T1000 (cell line): ENCODE results near the gene PCLAF.
"Not testable (repeated sequence)": the region's sequence is repeated elsewhere in the genome, so short reads cannot be mapped to it uniquely, and the experiment has no call there.

Experiments
- DNase-seq: peaks from one replicate; lab custom pipeline; 2025; ENCODE audit warnings: mixed read lengths; lab: John Stamatoyannopoulos, UW

The PCLAF gene, protein sequence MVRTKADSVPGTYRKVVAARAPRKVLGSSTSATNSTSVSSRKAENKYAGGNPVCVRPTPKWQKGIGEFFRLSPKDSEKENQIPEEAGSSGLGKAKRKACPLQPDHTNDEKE

DNA sequence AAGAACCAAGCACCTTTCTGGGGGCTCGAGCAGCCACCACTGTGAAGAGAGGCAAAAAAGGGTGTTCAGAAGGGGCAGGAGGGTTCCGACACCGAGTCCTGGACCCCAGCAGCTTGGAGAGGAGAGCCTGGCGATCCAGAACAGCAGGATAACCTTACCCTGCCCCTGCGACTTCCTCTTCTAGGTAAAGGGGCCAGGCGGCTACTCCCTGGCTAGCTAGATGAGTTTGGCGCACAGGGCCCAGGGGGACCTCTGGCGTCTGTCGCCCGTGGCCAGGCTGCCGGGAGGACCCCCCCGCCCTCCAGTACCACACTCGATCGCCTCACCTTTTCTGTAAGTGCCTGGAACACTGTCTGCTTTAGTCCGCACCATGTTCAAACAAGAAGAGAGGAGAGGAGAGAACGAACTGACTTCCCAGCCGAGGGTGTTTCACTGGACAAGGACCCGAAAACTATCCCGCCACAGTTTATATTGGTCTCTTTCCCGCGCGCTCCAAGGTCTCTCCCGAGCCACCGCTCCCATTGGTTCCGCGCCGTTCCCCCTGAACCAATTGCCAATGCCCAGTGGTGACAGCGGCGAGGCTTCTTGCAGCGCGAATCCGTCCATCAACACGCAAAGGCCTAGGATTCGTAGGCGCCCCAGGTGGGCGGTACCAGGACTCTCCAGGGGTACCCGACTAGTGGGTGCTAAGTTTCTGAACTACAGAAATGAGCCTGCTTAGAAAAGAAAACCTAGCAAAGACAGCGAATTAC lies at the start of gene PCLAF:
Gene PCLAF, minus strand, starts transcription at position 442 of the 752 bp plus-strand sequence. Its CDS starts 70 bp downstream, at position 372.
- DNase-seq, result peak; percentile 79

DNA sequence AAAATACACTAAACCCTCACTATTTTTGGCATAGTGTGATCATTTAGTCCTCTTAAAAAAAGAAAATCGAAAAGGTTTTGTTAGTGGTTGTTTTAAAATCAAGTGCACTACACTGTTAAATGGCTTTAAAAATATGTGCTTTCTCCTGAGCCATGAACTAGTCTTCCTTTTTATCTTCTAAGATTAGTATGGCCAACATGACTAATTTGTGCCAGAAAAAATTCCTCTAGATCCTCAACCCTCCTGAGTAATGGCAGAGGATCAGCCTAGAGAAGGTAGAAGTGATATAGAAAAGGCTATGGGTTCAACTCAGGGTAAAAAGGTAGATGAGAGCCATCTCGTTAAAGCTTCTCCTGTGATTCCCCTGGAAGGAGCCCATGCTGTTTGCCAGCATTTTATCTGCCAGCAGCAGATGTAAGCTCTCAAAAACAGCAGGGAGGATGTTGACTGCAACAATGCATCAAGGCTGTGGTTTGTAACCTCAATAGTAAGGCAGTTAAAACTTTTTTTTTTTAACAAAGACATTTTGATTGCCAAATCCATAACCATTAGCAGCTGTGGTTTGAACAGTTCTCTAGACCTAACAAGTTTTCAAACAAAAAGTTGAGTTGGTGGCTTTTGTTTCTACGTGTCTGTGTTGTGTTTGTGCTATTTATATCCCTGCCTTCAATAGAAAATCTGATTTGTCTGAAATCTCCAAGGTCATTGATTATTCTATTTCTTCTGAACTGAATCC lies 48.9 kb upstream of the PCLAF start:
- no peak for DNase-seq

DNA sequence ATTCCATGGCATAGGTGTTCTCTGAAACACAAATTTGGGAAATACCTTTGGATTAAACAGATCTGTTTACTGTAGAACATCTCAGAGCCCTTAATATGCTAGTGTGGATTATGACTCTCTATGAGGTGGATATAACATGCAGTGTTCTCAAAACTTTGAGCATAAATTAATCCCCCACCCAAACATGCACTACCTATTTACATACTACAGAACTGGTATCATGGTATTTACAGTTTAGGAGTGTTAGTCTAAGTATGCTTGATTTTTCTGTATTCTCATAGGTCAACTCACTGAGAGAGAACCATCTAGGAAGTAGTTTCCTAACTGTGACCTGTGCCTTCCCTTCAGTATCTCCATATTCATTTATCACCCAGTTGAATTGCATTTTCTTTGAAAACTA lies 48.2 kb upstream of the PCLAF start:
- DNase-seq, result no peak

DNA sequence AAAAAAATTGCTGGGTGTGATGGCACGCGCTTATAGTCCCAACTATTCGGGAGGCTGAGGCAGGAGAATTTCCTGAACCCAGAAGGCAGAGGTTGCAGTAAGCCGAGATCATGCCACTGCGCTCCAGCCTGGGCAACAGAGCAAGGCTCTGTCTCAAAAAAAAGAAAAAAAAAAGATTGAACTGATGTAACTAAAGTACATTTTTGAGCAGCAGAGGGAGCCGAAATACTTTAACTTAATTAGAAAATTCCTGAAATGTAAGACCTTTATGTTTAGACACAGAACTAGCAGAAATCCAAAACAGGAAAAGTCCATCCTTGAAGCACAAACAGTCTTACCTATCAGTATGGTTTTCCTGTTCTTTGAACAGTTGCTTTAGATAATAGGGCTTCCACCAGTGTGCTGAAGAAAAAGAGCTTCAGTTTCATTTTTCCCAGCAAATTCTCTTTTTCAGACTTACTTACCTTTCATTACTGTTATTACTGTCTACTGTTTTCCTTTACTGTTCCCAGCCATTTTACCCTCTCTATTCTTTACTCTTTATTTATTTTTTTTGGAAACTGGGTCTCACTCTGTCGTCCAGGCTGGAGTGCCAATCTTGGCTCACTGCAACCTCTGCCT lies 45.7 kb upstream of the PCLAF start:
- no peak for DNase-seq

DNA sequence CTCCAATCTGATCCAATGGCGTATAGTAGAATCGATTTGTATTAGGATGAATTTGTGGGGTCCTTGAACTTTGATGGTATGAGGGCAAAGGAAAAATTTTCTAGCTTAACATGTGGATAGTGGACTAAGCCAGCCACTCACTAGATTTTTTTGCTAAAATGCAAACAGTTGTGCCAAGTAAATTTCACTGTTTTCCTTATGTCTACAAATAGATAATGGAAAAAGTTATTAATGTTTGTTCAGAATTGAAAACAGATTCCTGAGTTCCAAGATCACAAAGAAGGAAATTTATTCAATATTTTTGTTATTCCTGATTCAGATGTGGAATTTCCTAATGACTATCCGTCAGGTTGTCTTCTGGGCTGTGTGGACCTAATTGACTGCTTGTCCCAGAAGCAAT lies 44.0 kb upstream of the PCLAF start:
- no peak for DNase-seq

DNA sequence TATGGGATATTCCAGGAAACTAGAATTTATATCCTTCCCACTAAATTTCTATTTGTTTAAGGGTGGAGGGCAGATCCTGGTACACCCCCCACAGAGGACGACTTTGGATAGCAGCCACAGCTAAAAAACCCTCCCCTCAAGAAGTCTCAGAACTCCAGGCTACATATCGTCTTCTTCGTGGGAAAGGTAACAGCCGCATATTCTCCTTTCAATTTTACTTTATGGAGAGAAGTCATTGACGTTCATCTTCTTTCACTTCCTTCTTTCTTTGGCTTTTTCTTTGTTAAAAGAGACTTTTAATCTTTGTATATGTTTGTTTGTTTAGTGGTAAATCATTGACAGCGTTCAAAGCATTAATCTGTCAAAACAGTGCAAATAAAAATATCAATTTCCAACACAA lies 42.7 kb upstream of the PCLAF start:
- no peak for DNase-seq

DNA sequence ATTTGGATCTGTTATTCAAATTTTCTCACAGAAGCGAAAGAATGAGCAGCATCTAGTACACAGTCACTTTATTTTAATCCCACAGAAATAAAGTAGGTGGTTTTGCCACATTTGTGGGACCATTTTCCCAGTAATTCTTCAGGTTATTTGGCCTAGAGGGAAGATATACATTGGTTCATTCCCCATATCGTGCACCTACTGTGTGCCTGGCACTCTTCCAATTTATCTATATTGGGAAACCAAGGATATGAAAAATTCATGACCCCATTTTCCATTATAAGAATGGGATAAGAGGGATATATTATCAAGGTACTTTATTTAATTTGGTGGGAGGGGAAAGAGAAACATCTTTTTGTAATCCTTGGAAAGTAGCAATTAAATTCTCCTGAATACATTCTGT lies 41.5 kb upstream of the PCLAF start:
- DNase-seq, result no peak

DNA sequence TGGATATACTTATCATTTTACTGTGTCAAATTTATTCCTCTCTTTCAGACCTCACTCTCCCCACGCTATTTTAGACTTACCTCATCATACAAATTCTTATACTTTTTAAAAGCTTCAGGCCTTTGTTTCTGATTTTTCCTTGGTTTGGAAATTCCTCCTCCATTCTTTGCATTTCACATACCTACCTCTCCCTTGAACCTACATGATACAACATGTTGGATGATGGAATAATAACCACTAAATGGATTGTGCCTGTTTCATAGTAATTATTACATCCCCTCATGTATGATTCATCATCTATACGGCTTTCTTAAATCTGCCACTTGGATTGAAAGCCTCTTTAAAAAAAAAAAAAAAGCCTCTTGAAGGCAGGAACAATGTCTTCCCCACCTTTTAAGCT lies 31.0 kb upstream of the PCLAF start:
- DNase-seq, result no peak

DNA sequence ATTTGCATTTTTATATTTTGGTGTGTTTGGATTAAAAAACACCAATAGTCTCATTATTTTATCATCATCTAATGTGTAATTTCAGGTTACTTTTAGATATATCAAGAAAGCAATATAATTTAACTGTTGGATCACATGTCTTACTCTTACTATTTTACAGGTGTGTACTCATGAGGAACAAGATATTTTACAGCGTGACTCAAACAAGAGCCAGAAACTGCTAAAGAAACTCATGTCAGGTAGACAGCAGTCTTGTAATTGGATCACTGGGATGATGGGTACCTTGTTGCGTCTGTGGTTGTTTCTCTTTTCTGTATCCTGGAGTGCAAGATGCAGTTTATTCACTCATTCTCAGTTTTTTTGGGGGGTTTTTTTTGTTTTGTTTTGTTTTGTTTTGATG lies 19.3 kb upstream of the PCLAF start:
- DNase-seq, result no peak

DNA sequence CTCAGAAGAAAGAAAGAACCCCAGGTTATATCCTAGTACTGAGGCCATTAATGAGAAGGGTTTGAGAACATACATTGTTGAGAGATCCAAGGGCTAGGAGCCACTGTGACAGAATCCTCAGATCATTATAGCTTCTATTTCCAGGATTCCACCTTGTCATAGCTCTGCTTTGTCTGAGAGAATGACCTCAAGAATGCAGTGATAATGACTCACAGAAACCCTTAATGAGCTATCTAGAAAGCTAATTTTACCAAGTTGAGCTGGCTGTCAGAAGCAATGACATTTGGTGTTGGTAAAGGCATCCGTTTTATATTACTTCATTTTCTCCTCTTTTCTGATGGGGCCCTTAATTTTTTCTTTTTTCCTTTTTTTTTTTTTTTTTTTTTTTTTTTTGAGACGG lies 17.3 kb upstream of the PCLAF start:
- DNase-seq, result no peak

DNA sequence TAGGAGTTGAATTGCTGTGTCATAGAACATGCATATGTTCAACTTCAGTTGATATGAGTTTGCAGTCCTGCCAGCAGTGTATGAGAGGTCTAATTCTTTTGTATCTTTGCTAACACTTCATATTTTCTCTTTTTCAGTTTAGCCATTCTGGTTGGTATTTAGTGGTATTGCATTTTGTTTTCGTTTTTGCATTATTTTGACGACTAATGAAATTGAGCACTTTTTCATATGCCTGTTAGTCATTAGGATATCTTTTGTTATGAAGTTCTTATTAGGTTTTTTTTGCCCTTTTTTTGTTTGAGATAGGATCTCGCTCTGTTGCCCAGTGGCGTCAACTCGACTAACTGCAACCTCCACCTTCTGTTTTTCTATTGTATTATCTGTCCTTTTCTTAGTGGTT lies 15.5 kb upstream of the PCLAF start:
- no peak for DNase-seq

DNA sequence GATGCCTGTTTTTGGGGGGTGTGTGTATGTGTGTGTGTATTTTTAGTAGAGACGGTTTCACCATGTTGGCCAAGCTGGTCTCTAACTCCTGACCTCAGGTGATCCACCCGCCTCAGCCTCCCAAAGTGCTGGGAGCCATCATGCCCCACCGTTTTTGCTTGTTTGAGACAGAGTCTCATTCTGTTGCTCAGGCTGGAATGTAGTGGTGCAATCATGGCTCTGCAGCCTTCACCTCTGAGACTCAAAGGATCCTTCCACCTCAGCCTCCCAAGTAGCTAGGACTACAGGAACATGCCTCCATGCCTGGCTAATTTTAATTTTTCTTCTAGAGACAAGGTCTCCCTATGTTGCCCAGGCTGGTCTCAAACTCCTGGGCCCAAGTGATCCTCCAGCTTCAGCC lies 11.2 kb upstream of the PCLAF start:
- DNase-seq, result not testable (repeated sequence)

DNA sequence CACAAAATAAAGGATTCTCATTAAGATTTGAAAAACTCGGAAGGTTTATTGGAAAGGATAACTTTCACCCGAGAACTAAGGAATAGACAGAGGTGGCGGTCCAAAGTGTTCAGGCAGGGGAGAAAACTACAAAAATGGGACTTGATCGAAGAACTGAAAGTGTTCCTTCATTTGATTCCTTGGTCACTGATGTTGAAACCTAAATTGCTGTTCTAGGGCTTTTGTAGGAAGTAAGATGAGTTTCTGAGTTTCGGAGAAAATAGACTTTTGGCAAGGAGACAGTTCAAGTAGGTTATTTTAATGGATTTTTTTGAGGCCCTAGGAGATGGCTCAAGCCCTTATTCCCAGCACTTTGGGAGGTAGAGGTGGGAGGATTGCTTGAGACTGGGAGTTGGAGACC lies 7.8 kb upstream of the PCLAF start:
- no peak for DNase-seq

DNA sequence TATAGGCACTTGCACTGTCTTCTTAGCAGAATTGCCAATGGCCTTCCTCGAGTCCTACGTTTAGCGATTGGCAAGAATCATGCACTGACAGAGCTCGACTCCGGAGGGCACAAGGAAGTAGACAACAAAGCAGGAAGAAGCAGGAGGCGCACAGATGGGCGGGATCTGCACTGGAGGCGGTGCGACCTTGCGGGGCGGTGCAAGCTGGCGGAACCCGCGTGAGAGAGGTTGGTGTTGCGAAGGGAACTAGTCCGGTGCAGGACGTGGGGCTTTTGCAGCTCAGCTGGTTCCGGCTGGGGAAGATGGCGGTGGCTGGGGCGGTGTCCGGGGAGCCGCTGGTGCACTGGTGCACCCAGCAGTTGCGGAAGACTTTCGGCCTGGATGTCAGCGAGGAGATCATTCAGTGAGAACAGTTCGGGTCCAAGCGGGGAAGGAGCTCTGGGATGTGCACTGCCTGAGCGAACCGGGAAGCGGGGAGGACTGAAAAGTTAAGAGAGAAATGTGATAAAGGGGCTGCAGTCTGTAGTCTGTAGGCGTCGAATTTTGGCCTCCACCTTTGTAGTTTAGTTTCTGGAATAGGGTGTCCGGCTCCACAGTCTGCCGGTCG lies 6.4 kb upstream of the PCLAF start, which contains the start of gene TRIP4:
Gene TRIP4, plus strand, starts transcription at position 275 of the 607 bp plus-strand sequence. Its CDS starts 28 bp downstream, at position 303.
- DNase-seq, result peak; percentile 92

DNA sequence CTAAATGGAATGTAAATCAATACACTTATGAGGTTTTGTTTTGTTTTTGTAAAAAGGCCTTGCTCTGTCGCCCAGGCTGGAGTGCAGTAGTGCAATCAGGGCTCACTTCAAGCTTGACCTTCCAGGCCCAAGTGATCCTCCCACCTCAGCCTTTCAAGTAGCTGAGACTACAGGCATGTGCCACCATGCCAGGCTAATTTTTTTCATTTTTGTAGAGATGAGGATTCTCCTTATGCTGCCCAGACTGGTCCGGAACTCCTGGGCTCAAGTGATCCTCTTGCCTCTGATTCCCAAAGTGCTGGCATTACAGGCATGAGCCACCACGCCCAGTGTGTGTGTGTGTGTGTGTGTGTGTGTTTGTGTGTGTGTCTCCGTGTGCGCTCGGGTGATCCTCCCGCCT lies 5.0 kb upstream of the PCLAF start:
- DNase-seq, result no peak

DNA sequence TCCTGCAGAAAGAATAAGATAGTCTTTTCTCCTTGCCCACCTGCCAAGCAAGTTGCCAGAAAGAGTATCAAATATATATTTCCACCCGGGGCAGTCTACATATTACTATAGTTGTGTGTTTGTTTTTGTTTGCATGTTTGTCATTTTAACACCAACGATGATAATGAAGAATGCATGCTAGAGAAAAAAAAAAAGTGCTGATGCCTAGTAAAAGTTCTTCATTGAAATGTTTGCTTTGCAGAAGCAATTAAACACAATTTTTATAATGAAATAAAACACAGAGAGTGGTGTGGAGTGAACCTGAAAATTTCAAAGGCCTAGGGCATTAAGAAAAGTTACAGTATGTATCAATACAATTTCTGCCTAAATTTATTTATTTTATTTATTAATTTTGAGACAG lies 2.5 kb upstream of the PCLAF start:
- no peak for DNase-seq

DNA sequence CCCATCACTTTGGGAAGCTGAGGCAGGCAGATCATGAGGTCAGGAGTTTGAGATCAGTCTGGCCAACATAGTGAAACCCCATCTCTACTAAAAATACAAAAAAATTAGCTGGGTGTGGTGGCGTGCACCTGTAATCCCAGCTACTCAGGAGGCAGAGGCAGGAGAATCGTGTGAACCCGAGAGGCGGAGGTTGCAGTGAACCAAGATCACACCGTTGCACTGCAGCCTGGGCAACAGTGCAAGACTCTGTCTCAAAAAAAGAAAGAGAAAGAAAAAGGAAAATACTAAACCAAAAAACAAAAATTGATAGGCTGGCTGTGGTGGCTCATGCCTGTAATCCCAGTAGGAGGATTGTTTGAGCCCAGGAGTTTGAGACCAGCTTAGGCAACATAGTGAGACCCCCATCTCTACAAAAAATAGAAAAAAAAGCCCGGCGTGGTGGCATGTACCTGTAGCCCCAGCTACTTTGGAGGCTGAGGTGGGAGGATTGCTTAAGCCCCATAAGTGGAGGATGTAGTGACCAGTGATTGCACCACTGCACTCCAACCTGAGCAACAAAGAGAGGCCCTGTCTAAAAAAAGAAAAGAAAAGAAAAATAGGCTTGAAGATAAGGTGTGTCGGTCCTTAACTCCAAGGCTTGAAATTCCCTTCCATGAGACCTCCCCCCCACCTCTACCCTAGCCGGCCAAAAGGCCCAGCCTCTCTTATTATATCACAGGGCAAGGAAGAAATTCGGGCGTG lies 941 bp downstream of the PCLAF start:
- not testable (repeated sequence) for DNase-seq

DNA sequence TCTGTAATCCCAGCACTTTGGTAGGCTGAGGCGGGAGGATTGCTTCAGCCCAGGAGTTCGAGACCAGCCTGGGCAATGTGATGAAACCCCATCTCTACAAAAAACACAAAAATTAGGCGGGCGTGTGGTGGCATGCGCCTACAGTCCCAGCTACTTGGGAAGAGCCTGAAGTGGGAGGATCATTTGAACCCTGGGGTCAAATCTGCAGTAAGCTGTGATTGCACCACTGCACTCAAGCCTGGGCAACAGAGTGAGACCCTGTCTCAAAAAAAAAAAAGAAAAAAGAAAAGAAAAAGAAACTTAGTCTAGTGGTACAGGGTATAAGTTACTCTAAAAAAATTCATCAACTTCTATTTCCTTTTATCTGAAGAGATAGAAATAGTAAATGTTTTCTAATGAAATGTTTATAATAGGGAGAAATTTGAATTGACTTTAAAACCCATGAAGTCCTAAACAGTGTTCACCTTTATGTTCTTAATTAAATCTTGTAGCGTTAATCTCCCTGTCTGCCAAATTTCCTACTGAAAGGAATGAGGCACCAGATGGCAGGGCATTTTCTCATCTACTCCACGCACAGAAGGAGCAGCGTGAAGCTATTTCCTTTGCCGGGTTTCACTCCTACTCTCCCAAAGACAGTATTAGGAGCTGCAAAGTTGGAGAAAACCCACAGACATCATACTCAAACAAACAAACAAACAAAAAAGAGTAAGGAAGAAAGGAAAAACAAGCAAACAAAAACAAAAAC lies 1.9 kb downstream of the PCLAF start:
- DNase-seq, result no peak

DNA sequence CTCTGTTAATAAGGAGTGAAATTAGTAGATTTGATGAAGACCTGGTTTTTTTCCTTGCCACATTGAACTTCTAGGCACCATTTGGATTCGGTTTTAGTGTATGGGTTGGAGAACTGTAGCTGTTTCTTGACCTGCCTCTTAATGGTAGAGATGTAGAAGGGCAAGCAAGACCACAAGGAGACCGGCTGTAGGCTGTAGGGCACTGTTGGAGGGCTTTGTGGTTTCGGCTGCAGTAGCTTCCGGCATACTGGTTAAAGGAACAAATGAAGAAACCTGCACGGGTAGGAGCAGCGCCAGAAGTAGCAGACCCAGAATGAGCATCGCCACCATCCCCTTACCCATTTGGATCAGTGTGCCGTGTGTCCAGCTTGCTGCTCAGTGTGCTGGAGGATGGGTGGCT lies 7.9 kb downstream of the PCLAF start:
- no peak for DNase-seq

DNA sequence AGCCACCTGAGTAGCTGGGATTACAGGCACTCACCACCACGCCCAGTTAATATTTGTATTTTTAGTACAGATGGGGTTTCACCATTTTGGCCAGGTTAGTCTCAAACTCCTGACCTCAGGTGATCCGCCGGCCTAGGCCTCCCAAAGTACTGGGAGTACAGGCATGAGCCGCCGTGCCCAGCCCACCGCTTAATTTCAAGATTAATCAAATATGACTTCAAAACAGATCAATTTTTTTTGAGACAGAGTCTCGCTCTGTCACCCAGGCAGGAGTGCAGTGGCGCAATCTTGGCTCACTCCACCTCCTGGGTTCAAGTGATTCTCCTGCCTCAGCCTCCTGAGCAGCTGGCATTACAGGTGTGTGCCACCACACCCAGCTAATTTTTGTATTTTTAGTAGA lies 9.9 kb downstream of the PCLAF start:
- not testable (repeated sequence) for DNase-seq

DNA sequence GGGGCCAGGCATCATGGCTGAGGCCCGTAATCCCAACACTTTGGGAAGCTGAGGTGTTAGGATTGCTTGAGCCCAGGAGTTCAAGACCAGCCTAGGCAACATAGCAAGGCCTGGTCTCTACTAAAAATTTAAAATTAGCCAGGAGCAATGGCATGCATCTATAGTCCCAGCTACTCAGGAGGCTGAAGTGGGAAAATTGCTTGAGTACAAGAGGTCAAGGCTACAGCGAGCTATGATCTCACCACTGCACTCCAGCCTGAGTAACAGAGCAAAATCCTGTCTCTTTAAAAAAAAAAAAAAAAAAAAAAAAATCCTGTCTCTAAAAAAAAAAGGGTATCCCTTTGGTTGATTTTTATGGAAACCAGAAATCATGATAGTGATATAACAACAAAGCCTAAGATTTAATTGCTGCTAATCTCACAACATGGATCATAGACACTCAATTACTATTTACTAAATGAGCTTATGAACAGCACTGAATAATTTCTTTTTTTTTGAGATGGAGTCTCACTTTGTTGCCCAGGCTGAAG lies 12.1 kb downstream of the PCLAF start:
- no peak for DNase-seq
